Measurements from ENCODE around the gene EXOG. TPM values are rescaled to one million over a fixed set of nuclear protein-coding genes. Genes with fewer than 3 reads are reported as not detected.

EXOG gene
- total and polyA plus RNA-seq, 2 of the 13 experiments (the other 11 are each of a cell fraction or from before 2014, with no cell fraction given) = 5.5 to 9.5 TPM

DNA sequence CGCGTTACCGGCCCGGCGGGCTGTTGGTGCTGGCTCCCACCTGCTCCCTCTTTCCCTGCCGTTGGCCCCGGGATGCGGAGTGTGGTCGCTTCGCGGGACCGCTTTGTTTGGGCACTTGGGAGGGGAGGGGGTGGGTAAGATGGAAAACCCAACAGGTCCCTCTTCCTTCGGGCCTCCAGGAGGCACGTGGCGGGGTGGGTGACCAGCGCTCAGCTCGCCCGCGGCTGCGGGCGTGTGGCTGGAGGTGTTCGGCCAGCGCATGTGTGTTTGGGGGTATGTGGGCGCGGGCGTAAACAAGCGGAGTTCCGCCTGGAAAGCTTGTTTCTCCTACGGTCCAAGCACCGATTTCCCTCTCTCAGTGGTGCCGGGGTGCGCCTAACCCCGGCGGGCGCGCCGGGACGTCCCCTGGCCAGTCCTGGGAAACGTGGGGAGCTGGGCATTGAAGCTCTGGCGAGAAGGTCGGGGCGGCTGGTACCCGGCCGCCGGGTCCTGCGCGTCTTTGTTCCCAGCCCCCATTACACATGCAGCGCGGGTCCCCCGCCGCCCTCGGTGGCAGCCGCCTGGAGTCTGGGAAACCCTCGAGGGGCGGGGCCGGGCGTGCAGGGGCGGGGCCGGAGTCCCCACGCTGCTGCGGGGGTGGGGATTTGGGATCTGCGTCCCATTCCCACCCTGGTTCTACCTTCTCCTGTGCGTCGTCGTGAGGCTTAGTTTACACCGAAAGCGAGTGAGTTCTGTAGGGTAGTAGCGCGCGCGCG lies 41.1 kb upstream of the EXOG start (continued):
- TF ChIP-seq, protein P1, sequence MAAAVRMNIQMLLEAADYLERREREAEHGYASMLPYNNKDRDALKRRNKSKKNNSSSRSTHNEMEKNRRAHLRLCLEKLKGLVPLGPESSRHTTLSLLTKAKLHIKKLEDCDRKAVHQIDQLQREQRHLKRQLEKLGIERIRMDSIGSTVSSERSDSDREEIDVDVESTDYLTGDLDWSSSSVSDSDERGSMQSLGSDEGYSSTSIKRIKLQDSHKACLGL (CRISPR knock-in tag; IDR thresholded peaks at IDR 0.05) = peak; percentile 34
- TF ChIP-seq, protein P2, sequence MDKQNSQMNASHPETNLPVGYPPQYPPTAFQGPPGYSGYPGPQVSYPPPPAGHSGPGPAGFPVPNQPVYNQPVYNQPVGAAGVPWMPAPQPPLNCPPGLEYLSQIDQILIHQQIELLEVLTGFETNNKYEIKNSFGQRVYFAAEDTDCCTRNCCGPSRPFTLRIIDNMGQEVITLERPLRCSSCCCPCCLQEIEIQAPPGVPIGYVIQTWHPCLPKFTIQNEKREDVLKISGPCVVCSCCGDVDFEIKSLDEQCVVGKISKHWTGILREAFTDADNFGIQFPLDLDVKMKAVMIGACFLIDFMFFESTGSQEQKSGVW (CRISPR knock-in tag; IDR thresholded peaks at IDR 0.05; ENCODE audit: borderline replicate concordance) = 0 out of 2 replicates have a peak, but pooled peaks have one; percentile 12
- TF ChIP-seq ZNF10 (CRISPR knock-in tag; IDR thresholded peaks at IDR 0.05; ENCODE audit: borderline replicate concordance, low read depth) = no peak
- TF ChIP-seq JUNB (CRISPR knock-in tag; IDR thresholded peaks at IDR 0.05; ENCODE audit: borderline replicate concordance) = no peak
- 0 out of 2 replicates have a peak, but pooled peaks have one; percentile 21 for TF ChIP-seq NFYB (CRISPR knock-in tag; IDR thresholded peaks at IDR 0.05)
- TF ChIP-seq SP5 (CRISPR knock-in tag; IDR thresholded peaks at IDR 0.05; ENCODE audit: borderline replicate concordance, low read depth) = peak; percentile 75

DNA sequence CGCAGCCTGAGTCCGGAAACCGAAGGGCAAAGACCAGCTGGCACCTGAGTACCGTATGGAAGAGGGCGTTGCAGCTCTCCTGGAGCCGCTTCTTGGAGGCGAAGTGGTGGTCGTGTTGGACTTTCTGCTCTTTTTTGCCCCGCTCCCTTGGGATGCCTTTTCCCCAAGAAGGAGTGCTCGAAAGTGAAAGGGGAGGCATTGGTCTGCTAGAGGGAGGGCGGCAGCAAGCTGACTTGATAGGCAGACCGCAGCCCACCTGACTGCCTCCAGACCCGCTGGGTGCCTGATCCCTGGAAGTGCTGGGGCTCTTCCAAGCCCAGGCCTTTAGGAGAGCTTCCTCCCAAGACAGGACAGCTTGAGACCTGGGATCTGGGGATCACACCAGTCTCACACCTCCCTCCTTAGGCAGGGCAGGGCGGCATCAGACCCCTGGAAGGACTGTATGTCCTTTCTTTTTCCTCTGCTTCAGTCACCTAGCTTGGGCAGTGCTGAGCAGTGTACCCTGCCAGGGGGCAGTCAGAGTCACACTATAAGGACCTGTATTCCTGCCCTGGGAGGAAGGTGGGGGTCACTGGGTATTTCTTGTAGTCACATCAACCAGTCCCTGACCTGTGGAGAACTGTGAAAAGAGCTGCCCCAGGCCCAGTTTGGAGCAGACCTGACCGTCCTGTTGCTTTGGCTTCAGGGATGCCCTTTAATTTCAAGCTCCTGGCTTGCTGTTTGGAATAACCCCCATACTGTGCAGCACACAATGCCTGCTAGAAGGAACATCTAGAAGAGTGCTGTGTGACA lies 40.3 kb upstream of the EXOG start:
- Histone ChIP-seq H3K27me3 (ENCODE audit: control insufficient read depth in 1 of 2, insufficient read depth in 2 of 2, low read length in 2 of 2) (no peaks in the 10 kb centered on the region), H3K4me3 (replicated peaks in 1 of 3; ENCODE audit: insufficient read depth in 1 of 3, low read depth in 2 of 3, low read length in 3 of 3) (peak overlapping the region; percentile 55 to 79 (median 64)), H4K20me1 (ENCODE audit: insufficient read depth, low read length) (peaks cover 43% of the 10 kb centered on the region), H3K9me3 (ENCODE audit: low read length) (no peaks in the 10 kb centered on the region), H3K27ac (ENCODE audit: extremely low read length, insufficient read depth, low read length) (peak overlapping the region; percentile 86), H3K9ac (ENCODE audit: insufficient read depth, low read depth, low read length) (peak overlapping the region; percentile 94), H3K36me3 (replicated peaks in 1 of 2; ENCODE audit: control insufficient read depth in 1 of 2, insufficient read depth in 2 of 2, low read length in 2 of 2) (peaks cover 0 to 5% of the 10 kb centered on the region in 2 experiments; a peak in 1 of 5 replicates), H3K4me2 (ENCODE audit: low read depth, low read length) (peak overlapping the region; percentile 97), H3K4me1 (ENCODE audit: insufficient read depth, low read length) (peaks cover 37% of the 10 kb centered on the region), H3K79me2 (ENCODE audit: insufficient read depth, low read length) (peaks cover 62% of the 10 kb centered on the region), H2AFZ (ENCODE audit: low read length) (no peak overlapping the region)
- intact Hi-C loops (cut with micrococcal nuclease; ENCODE audit: unreplicated experiment) (no loop called here), in situ Hi-C loops (cut with HindIII; ENCODE audit: extremely low pct_ligation_motif_present, low pct_unique_long_range_greater_than_20kb) (loop anchor here (25.0 kb wide), 1 partner anchor 319 kb away; the partner anchor contains the start of genes ACAA1 and MYD88)
- no peak for DNase-seq (ENCODE audit: low spot score)
- peak; percentile 51 for ATAC-seq
- no peak for FAIRE-seq
- WGBS (ENCODE audit: low lambda C conversion rate) = 13% methylated on average over 9 of the region's 15 CpGs
- no TSS peak for BruUV-seq (replicated peaks)
- ChIA-PET POLR2A (interaction anchor here (0.8 to 2.0 kb wide), 4 partner anchors 16 to 322 kb away, joined by 3 to 10 read pairs (median 6); partner anchors contain the start of gene XYLB), CTCF (ENCODE audit: low intra/inter-chr PET ratio, low total read pairs) (interaction anchor here (1.0 kb wide), 1 partner anchor 24 kb away, joined by 3 read pairs; no protein-coding TSS in a partner anchor)
- TF ChIP-seq ZNF614 (CRISPR knock-in tag; IDR thresholded peaks at IDR 0.05; ENCODE audit: borderline replicate concordance) (0 out of 2 replicates have a peak, but pooled peaks have one; percentile 4), ZNF33B (CRISPR knock-in tag; IDR thresholded peaks at IDR 0.05) (0 out of 2 replicates have a peak, but pooled peaks have one; percentile 22), BRD4 (CRISPR knock-in tag; IDR thresholded peaks at IDR 0.05) (0 out of 2 replicates have a peak, but pooled peaks have one; percentile 9), SALL1 (CRISPR knock-in tag; IDR thresholded peaks at IDR 0.05) (peak; percentile 30), ZNF788 (CRISPR knock-in tag; IDR thresholded peaks at IDR 0.05; ENCODE audit: borderline replicate concordance) (0 out of 2 replicates have a peak, but pooled peaks have one; percentile 0), KMT2A (CRISPR knock-in tag; IDR thresholded peaks at IDR 0.05) (peak; percentile 9), BRCA1 (CRISPR knock-in tag; IDR thresholded peaks at IDR 0.05) (peak; percentile 44; the same call in 1 of the 2 replicates), SP1 (IDR thresholded peaks at IDR 0.05) (no peak), SP1 (CRISPR knock-in tag; IDR thresholded peaks at IDR 0.05) (no peak), ZNF547 (CRISPR knock-in tag; IDR thresholded peaks at IDR 0.05) (no peak; the same call in 1 of the 2 replicates)
- TF ChIP-seq, protein P3, sequence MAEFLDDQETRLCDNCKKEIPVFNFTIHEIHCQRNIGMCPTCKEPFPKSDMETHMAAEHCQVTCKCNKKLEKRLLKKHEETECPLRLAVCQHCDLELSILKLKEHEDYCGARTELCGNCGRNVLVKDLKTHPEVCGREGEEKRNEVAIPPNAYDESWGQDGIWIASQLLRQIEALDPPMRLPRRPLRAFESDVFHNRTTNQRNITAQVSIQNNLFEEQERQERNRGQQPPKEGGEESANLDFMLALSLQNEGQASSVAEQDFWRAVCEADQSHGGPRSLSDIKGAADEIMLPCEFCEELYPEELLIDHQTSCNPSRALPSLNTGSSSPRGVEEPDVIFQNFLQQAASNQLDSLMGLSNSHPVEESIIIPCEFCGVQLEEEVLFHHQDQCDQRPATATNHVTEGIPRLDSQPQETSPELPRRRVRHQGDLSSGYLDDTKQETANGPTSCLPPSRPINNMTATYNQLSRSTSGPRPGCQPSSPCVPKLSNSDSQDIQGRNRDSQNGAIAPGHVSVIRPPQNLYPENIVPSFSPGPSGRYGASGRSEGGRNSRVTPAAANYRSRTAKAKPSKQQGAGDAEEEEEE (CRISPR knock-in tag; IDR thresholded peaks at IDR 0.05; ENCODE audit: borderline replicate concordance) = 0 out of 2 replicates have a peak, but pooled peaks have one; percentile 45
